ENCODE results near the gene BRMS1.

BRMS1 gene

GRCh38 chr11:66317723-66318599 lies 26.9 kb downstream of the BRMS1 start:
- Histone ChIP-seq H3K9ac (ENCODE audit: low read length) (no peak overlapping the region), H3K9me3 (replicated peaks; ENCODE audit: insufficient read depth, low read length) (no peaks in the 10 kb centered on the region)
- DNase-seq = no peak

DNA sequence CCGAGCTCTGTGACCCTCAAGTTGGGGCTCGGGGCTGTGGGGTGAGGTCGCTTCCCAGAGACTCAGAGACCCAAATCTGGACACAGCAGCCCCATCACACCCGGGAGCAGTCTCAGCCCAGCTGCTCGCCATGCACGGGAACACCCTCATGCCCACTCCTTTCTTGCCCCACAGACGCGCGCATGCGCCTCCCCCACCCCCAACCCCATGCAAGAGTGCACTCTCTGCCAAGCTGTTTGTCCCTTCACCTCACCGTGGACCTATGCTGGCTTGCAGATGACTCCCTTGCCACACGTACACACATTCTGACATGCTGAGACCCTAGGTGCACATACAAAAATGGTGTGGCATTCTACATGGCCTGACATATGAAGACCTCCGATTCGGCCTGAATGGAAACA lies 27.6 kb downstream of the BRMS1 start:
- Histone ChIP-seq H3K27ac (ENCODE audit: low read length) (no peak overlapping the region), H4K20me1 (ENCODE audit: insufficient read depth, low read length) (no peaks in the 10 kb centered on the region), H3K4me2 (ENCODE audit: low read depth, low read length) (no peak overlapping the region), H3K4me3 (ENCODE audit: low read length) (no peak overlapping the region), H3K9ac (ENCODE audit: low read length) (no peak overlapping the region), H3K79me2 (ENCODE audit: low read length) (no peaks in the 10 kb centered on the region), H3K9me3 (replicated peaks; ENCODE audit: insufficient read depth, low read length) (no peaks in the 10 kb centered on the region), H3K36me3 (replicated peaks; ENCODE audit: insufficient read depth, low read length) (no peaks in the 10 kb centered on the region), H3K27me3 (replicated peaks; ENCODE audit: insufficient read depth, low read length) (peaks cover 64% of the 10 kb centered on the region), H3K4me1 (ENCODE audit: low read length) (no peaks in the 10 kb centered on the region), H2AFZ (ENCODE audit: low read length) (no peak overlapping the region), H3K9me2 (replicated peaks; ENCODE audit: insufficient read depth, low read length) (no peaks in the 10 kb centered on the region), H3F3A (ENCODE audit: insufficient read depth, low read length) (no peaks in the 10 kb centered on the region)
- TF ChIP-seq, protein P1, sequence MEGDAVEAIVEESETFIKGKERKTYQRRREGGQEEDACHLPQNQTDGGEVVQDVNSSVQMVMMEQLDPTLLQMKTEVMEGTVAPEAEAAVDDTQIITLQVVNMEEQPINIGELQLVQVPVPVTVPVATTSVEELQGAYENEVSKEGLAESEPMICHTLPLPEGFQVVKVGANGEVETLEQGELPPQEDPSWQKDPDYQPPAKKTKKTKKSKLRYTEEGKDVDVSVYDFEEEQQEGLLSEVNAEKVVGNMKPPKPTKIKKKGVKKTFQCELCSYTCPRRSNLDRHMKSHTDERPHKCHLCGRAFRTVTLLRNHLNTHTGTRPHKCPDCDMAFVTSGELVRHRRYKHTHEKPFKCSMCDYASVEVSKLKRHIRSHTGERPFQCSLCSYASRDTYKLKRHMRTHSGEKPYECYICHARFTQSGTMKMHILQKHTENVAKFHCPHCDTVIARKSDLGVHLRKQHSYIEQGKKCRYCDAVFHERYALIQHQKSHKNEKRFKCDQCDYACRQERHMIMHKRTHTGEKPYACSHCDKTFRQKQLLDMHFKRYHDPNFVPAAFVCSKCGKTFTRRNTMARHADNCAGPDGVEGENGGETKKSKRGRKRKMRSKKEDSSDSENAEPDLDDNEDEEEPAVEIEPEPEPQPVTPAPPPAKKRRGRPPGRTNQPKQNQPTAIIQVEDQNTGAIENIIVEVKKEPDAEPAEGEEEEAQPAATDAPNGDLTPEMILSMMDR (IDR thresholded peaks at IDR 0.05; ENCODE audit: low read length) = no peak
- TF ChIP-seq EZH2 (optimal IDR thresholded peaks at IDR 0.05; ENCODE audit: low read depth, low read length) = no peak
- no peak for TF ChIP-seq EZH2phosphoT487 (IDR thresholded peaks at IDR 0.05; ENCODE audit: low read length)
- no peak for DNase-seq

More at GRCh38 chr11:66317723-66318599, 26.9 kb downstream of the BRMS1 start:
- Histone ChIP-seq H4K20me1 (ENCODE audit: insufficient read depth, low read length) (no peaks in the 10 kb centered on the region), H3K9me2 (replicated peaks; ENCODE audit: insufficient read depth, low read length) (no peaks in the 10 kb centered on the region), H3F3A (ENCODE audit: insufficient read depth, low read length) (no peaks in the 10 kb centered on the region), H2AFZ (ENCODE audit: low read length) (no peak overlapping the region), H3K4me3 (ENCODE audit: low read length) (no peak overlapping the region), H3K36me3 (replicated peaks; ENCODE audit: insufficient read depth, low read length) (no peaks in the 10 kb centered on the region), H3K79me2 (ENCODE audit: low read length) (no peaks in the 10 kb centered on the region), H3K4me2 (ENCODE audit: low read depth, low read length) (no peak overlapping the region), H3K27ac (ENCODE audit: low read length) (no peak overlapping the region), H3K27me3 (replicated peaks; ENCODE audit: insufficient read depth, low read length) (peaks cover 70% of the 10 kb centered on the region), H3K4me1 (ENCODE audit: low read length) (no peaks in the 10 kb centered on the region)
- TF ChIP-seq EZH2 (optimal IDR thresholded peaks at IDR 0.05; ENCODE audit: low read depth, low read length) (no peak), EZH2phosphoT487 (IDR thresholded peaks at IDR 0.05; ENCODE audit: low read length) (no peak)
- TF ChIP-seq, protein P1 (IDR thresholded peaks at IDR 0.05; ENCODE audit: low read length) = no peak

DNA sequence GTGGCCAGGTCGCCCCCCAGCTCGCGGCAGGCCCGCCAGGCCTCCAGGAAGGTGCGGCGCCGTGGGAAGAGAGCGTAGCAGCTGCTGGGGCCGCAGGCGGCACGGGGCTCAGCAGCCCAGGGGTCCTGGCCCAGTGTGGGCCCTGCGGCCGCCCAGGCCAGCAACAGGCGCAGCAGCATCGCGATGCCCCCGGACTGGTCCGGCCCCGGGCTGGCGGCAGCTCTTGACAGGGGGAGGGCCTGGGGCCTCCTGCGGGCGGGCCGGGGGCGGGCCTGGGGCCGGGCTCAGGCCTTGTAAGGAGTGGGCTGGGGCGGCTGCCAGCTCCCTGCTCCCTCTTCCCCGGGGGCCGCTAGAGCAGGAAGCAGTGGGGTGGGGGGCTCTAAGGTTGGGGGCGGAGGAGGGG lies 28.1 kb downstream of the BRMS1 start, which contains the start of gene CD248:
Gene CD248, minus strand, starts transcription at position 196 of the 403 bp plus-strand sequence. Its CDS starts 17 bp downstream, at position 179.
- Histone ChIP-seq H4K20me1 (ENCODE audit: insufficient read depth, low read length) (no peaks in the 10 kb centered on the region), H3K36me3 (replicated peaks; ENCODE audit: insufficient read depth, low read length) (no peaks in the 10 kb centered on the region), H3K27me3 (replicated peaks; ENCODE audit: insufficient read depth, low read length) (peaks cover 60% of the 10 kb centered on the region), H2AFZ (ENCODE audit: low read length) (no peak within 1 kb of the TSS), H3K9me2 (replicated peaks; ENCODE audit: insufficient read depth, low read length) (no peaks in the 10 kb centered on the region), H3K79me2 (ENCODE audit: low read length) (no peaks in the 10 kb centered on the region), H3F3A (ENCODE audit: insufficient read depth, low read length) (no peaks in the 10 kb centered on the region), H3K4me2 (ENCODE audit: low read depth, low read length) (no peak within 1 kb of the TSS), H3K9ac (ENCODE audit: low read length) (no peak within 1 kb of the TSS), H3K4me3 (ENCODE audit: low read length) (no peak within 1 kb of the TSS), H3K4me1 (ENCODE audit: low read length) (no peaks in the 10 kb centered on the region), H3K27ac (ENCODE audit: low read length) (no peak within 1 kb of the TSS), H3K9me3 (replicated peaks; ENCODE audit: insufficient read depth, low read length) (no peaks in the 10 kb centered on the region)
- DNase-seq = no peak
- no peak for TF ChIP-seq EZH2 (optimal IDR thresholded peaks at IDR 0.05; ENCODE audit: low read depth, low read length)

Measured in MM.1S (cell line).